ENCODE results near the gene PNPLA6. TPM values are rescaled to one million over a fixed set of nuclear protein-coding genes. Genes with fewer than 3 reads are reported as not detected.

Gene PNPLA6
- total and polyA plus RNA-seq, 2 of the 13 experiments (the other 11 are each of a cell fraction or from before 2014, with no cell fraction given) = 24.9 to 28.2 TPM

DNA sequence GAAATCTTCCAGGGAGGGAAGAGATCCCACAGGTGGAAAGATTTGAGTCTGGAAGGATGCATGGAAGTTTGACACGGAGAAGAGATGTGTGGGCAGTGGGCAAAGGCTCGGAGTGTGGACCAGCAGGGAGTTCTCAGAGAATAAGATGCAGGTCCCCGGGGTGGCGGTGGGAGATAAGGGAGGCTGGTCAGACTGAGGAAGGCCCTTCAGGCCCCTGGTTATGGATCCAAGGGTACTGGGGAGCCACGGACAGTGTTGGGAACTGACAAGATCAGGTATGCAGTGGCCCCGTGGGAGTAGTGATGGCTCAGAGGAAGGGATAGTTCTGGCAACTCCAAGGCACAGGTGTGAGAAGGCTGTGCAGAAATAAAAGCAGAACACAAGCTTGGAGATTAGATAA lies 62.7 kb downstream of the PNPLA6 start:
- no TSS peak for BruUV-seq (replicated peaks)
- no peak for DNase-seq (ENCODE audit: low spot score)
- no peak for FAIRE-seq
- WGBS (ENCODE audit: low lambda C conversion rate) = 73% methylated on average over 6 of the region's 6 CpGs
- H4K20me1 ChIP-seq (ENCODE audit: insufficient read depth, low read length) = peaks cover 43% of the 10 kb centered on the region
- peaks cover 51% of the 10 kb centered on the region for H3K79me2 ChIP-seq (ENCODE audit: insufficient read depth, low read length)
- no peak overlapping the region for H2AFZ ChIP-seq (ENCODE audit: low read length)
- intact Hi-C loops (cut with micrococcal nuclease; ENCODE audit: unreplicated experiment) = no loop called here
- ChIA-PET POLR2A (interaction anchor here (1.0 kb wide), 2 partner anchors 10 to 30 kb away, joined by 3 read pairs; no protein-coding TSS in a partner anchor), CTCF (ENCODE audit: low intra/inter-chr PET ratio, low total read pairs) (no interaction called here)
- H3K27me3 ChIP-seq (ENCODE audit: control insufficient read depth in 1 of 2, insufficient read depth in 2 of 2, low read length in 2 of 2) = no peaks in the 10 kb centered on the region
- no peak for ATAC-seq
- no peak overlapping the region for H3K27ac ChIP-seq (ENCODE audit: extremely low read length, insufficient read depth, low read length)
- H3K4me2 ChIP-seq (ENCODE audit: low read depth, low read length) = no peak overlapping the region
- in situ Hi-C loops (cut with HindIII; ENCODE audit: extremely low pct_ligation_motif_present, low pct_unique_long_range_greater_than_20kb) = no loop called here
- no peak overlapping the region for H3K4me3 ChIP-seq (replicated peaks in 1 of 3; ENCODE audit: insufficient read depth in 1 of 3, low read depth in 2 of 3, low read length in 3 of 3)
- TF ChIP-seq IKZF1 (IDR thresholded peaks at IDR 0.05) = no peak
- TF ChIP-seq, protein P1, sequence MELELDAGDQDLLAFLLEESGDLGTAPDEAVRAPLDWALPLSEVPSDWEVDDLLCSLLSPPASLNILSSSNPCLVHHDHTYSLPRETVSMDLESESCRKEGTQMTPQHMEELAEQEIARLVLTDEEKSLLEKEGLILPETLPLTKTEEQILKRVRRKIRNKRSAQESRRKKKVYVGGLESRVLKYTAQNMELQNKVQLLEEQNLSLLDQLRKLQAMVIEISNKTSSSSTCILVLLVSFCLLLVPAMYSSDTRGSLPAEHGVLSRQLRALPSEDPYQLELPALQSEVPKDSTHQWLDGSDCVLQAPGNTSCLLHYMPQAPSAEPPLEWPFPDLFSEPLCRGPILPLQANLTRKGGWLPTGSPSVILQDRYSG (CRISPR knock-in tag; IDR thresholded peaks at IDR 0.05) = no peak
- TF ChIP-seq MAFG (CRISPR knock-in tag; IDR thresholded peaks at IDR 0.05) = no peak
- no peak for TF ChIP-seq JUN (CRISPR knock-in tag; IDR thresholded peaks at IDR 0.05)
- TF ChIP-seq ONECUT2 (CRISPR knock-in tag; IDR thresholded peaks at IDR 0.05) = no peak
- no peak for TF ChIP-seq REL (CRISPR knock-in tag; conservative IDR thresholded peaks at IDR 0.05)
- TF ChIP-seq, protein P2, sequence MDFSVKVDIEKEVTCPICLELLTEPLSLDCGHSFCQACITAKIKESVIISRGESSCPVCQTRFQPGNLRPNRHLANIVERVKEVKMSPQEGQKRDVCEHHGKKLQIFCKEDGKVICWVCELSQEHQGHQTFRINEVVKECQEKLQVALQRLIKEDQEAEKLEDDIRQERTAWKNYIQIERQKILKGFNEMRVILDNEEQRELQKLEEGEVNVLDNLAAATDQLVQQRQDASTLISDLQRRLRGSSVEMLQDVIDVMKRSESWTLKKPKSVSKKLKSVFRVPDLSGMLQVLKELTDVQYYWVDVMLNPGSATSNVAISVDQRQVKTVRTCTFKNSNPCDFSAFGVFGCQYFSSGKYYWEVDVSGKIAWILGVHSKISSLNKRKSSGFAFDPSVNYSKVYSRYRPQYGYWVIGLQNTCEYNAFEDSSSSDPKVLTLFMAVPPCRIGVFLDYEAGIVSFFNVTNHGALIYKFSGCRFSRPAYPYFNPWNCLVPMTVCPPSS (IDR thresholded peaks at IDR 0.05) = no peak
- no peak for TF ChIP-seq ZNF878 (CRISPR knock-in tag; IDR thresholded peaks at IDR 0.05)
- TF ChIP-seq, protein P3, sequence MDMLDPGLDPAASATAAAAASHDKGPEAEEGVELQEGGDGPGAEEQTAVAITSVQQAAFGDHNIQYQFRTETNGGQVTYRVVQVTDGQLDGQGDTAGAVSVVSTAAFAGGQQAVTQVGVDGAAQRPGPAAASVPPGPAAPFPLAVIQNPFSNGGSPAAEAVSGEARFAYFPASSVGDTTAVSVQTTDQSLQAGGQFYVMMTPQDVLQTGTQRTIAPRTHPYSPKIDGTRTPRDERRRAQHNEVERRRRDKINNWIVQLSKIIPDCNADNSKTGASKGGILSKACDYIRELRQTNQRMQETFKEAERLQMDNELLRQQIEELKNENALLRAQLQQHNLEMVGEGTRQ (IDR thresholded peaks at IDR 0.05; ENCODE audit: low read depth, low read length) = no peak
- TF ChIP-seq, protein P3 (CRISPR knock-in tag; IDR thresholded peaks at IDR 0.05; ENCODE audit: borderline replicate concordance) = no peak
- TF ChIP-seq, protein P4, sequence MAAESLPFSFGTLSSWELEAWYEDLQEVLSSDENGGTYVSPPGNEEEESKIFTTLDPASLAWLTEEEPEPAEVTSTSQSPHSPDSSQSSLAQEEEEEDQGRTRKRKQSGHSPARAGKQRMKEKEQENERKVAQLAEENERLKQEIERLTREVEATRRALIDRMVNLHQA (CRISPR knock-in tag; IDR thresholded peaks at IDR 0.05) = no peak
- TF ChIP-seq, protein P5, sequence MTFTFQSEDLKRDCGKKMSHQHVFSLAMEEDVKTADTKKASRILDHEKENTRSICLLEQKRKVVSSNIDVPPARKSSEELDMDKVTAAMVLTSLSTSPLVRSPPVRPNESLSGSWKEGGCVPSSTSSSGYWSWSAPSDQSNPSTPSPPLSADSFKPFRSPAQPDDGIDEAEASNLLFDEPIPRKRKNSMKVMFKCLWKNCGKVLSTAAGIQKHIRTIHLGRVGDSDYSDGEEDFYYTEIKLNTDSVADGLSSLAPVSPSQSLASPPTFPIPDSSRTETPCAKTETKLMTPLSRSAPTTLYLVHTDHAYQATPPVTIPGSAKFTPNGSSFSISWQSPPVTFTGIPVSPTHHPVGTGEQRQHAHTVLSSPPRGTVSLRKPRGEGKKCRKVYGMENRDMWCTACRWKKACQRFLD (CRISPR knock-in tag; IDR thresholded peaks at IDR 0.05; ENCODE audit: borderline replicate concordance) = no peak
- TF ChIP-seq MEF2D (CRISPR knock-in tag; IDR thresholded peaks at IDR 0.05) = no peak
- TF ChIP-seq ZNF337 (CRISPR knock-in tag; IDR thresholded peaks at IDR 0.05; ENCODE audit: borderline replicate concordance, low read depth) = no peak
- no peak for TF ChIP-seq FOXM1 (CRISPR knock-in tag; IDR thresholded peaks at IDR 0.05)
- TF ChIP-seq ZNF773 (CRISPR knock-in tag; IDR thresholded peaks at IDR 0.05; ENCODE audit: borderline replicate concordance) = no peak
- TF ChIP-seq, protein P6, sequence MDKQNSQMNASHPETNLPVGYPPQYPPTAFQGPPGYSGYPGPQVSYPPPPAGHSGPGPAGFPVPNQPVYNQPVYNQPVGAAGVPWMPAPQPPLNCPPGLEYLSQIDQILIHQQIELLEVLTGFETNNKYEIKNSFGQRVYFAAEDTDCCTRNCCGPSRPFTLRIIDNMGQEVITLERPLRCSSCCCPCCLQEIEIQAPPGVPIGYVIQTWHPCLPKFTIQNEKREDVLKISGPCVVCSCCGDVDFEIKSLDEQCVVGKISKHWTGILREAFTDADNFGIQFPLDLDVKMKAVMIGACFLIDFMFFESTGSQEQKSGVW (CRISPR knock-in tag; IDR thresholded peaks at IDR 0.05; ENCODE audit: borderline replicate concordance) = no peak
- TF ChIP-seq ZNF552 (CRISPR knock-in tag; IDR thresholded peaks at IDR 0.05; ENCODE audit: borderline replicate concordance) = no peak
- H3K9ac ChIP-seq (ENCODE audit: insufficient read depth, low read depth, low read length) = no peak overlapping the region
- peaks cover 2 to 13% of the 10 kb centered on the region in 2 experiments; a peak in 3 of 5 replicates for H3K36me3 ChIP-seq (replicated peaks in 1 of 2; ENCODE audit: control insufficient read depth in 1 of 2, insufficient read depth in 2 of 2, low read length in 2 of 2)
- H3K9me3 ChIP-seq (ENCODE audit: low read length) = no peaks in the 10 kb centered on the region
- peaks cover 41% of the 10 kb centered on the region for H3K4me1 ChIP-seq (ENCODE audit: insufficient read depth, low read length)

Measured in HepG2 (cell line).